Ovary (tissue), 3 donors: ENCODE results near the gene NR2F1-AS1.

Experiments
- CTCF ChIP-seq, 3 donors: fragments of 450-650 bp in 2 of 3; fragments of 200-600 bp in 1 of 3; IDR thresholded peaks; one replicate each; pipeline versions ENCODE4 v1.5.1 to v1.8.0; 2016 to 2022; ENCODE audit warnings: antibody characterized with exemption in 3 of 3, mild to moderate bottlenecking in 1 of 3
- EP300 ChIP-seq: sonication (generic); formaldehyde crosslinking; IDR thresholded peaks from one replicate; pipeline ENCODE4 v1.6.1; 2017; ENCODE audit warnings: antibody characterized with exemption
- POLR2A ChIP-seq: fragments of 450-650 bp; IDR thresholded peaks from one replicate; pipeline ENCODE4 v1.6.1; 2017; ENCODE audit warnings: antibody characterized with exemption, mild to moderate bottlenecking, moderate library complexity
- donor health status: DM: no; HTN: no; CAD: no.

- TF ChIP-seq CTCF (IDR thresholded peaks at IDR 0.05): no peak
- no peak for TF ChIP-seq POLR2A
- TF ChIP-seq EP300: no peak
Observed at GRCh38 chr5:93404246-93404645, 176.8 kb downstream of the NR2F1-AS1 start.
